Uterus (tissue), 2 donors: ENCODE data around the gene DNAJC21.

Source experiments
- POLR2A ChIP-seq, 2 donors: fragments of 450-650 bp; IDR thresholded peaks; one replicate each; pipeline ENCODE4 v1.6.1; 2016; ENCODE audit warnings: antibody characterized with exemption in 2 of 2, mild to moderate bottlenecking in 1 of 2, moderate library complexity in 1 of 2
- TF ChIP-seq, protein P1 (sequence below), 4 experiments: fragments of 200-600 bp in 2 of 4; fragments of 450-650 bp in 2 of 4; sonication (generic) in 2 of 4; IDR thresholded peaks; one replicate each; pipeline ENCODE4 v1.5.1; 2016 to 2019; ENCODE audit warnings: antibody characterized with exemption in 4 of 4, mild to moderate bottlenecking in 2 of 4, moderate library complexity in 1 of 4

DNA sequence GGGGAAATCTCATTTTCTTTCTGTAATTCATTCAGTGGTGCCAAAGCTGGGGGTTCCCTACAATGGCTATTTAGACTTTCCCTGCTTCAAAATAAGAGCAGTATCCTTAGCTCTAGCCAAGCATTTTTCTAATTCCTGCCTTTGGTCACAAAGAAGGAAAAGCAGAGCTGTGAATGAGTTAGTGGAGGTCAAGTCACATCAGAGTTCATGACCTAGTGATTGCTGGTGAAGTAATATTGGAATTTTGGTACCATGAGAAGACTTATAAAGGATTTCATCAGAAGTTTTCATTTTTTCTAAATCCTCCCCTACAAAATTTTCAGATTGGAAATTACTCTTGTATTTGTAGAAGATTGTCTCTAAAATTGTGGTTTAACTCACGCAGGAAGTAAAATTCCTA, 28.0 kb downstream of the DNAJC21 start:
- TF ChIP-seq, protein P1, sequence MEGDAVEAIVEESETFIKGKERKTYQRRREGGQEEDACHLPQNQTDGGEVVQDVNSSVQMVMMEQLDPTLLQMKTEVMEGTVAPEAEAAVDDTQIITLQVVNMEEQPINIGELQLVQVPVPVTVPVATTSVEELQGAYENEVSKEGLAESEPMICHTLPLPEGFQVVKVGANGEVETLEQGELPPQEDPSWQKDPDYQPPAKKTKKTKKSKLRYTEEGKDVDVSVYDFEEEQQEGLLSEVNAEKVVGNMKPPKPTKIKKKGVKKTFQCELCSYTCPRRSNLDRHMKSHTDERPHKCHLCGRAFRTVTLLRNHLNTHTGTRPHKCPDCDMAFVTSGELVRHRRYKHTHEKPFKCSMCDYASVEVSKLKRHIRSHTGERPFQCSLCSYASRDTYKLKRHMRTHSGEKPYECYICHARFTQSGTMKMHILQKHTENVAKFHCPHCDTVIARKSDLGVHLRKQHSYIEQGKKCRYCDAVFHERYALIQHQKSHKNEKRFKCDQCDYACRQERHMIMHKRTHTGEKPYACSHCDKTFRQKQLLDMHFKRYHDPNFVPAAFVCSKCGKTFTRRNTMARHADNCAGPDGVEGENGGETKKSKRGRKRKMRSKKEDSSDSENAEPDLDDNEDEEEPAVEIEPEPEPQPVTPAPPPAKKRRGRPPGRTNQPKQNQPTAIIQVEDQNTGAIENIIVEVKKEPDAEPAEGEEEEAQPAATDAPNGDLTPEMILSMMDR (IDR thresholded peaks at IDR 0.05): no peak
- TF ChIP-seq POLR2A (IDR thresholded peaks at IDR 0.05): no peak
